ENCODE results near the gene ZNF565.

GRCh38 chr19:36207605-36208252 is 6.7 kb downstream of the ZNF565 start:
- TF ChIP-seq CTCF (optimal IDR thresholded peaks at IDR 0.05 in 1 of 3, IDR thresholded peaks at IDR 0.05 in 1 of 3, conservative IDR thresholded peaks at IDR 0.05 in 1 of 3; ENCODE audit: extremely low read depth in 1 of 3, insufficient read depth in 2 of 3, low read length in 3 of 3) (no peak), EZH2 (IDR thresholded peaks at IDR 0.05; ENCODE audit: low read length) (no peak)

All from keratinocyte (primary cell).